HG02642 (cell line): Measurements from ENCODE around the gene RENBP.

ENCODE experiments used
- ATAC-seq: cut with Tn5 transposase; IDR thresholded peaks from one replicate; pipeline ENCODE4 v1.9.1; 2021; ENCODE audit warnings: mild to moderate bottlenecking; ENCODE audit not compliant: unreplicated experiment, poor library complexity

The RENBP gene

GRCh38 chrX:153971450-153972367, 27.3 kb upstream of the RENBP start, which contains the start of gene HCFC1:
TSS of gene HCFC1 (minus strand) at chrX:153971818. CDS start at chrX:153970840, 978 bp downstream.
- peak; percentile 49 for ATAC-seq

DNA sequence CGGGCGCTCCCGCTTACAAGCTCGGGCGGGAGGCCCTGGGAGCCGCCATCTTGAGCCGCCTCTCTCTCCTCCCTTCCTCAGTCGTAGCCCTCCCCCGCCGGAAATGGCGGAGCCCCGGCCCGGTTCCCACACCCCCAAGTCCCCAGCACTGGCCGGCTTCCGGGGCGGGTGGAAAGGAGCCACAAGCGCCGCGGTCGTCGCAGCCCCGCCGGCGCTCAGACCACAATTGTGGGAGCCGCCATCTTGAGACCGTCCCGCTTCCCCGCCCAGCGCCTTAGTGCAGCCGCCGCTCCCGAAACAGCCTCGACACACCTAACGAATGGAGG, 26.6 kb upstream of the RENBP start:
- peak; percentile 39 for ATAC-seq

GRCh38 chrX:153970357-153971123, 26.1 kb upstream of the RENBP start:
- ATAC-seq = peak; percentile 1

GRCh38 chrX:153969904-153970356, 25.5 kb upstream of the RENBP start:
- no peak for ATAC-seq

GRCh38 chrX:153969125-153969903, 24.9 kb upstream of the RENBP start:
- ATAC-seq = no peak

GRCh38 chrX:153968754-153969124, 24.3 kb upstream of the RENBP start:
- ATAC-seq = no peak

DNA sequence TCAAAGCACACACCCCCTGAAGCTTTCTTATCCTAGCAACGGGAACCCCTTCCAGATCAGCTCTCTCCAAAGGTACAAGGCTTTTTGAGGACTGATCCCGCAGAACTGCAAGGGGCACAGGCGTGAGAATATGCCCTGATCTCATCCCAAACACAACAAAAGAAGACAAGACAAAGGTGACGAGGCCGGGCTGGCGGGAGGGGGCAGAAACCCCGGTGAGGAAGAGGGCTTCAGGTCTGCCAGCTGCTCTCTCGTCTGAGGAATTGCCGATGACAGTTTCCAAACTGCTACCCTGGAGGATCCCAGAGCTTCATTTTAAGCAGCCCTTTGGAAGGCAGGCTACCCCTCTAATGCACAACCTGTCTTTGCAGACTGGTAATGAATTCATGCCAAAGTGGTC, 23.8 kb upstream of the RENBP start:
- ATAC-seq = no peak

DNA sequence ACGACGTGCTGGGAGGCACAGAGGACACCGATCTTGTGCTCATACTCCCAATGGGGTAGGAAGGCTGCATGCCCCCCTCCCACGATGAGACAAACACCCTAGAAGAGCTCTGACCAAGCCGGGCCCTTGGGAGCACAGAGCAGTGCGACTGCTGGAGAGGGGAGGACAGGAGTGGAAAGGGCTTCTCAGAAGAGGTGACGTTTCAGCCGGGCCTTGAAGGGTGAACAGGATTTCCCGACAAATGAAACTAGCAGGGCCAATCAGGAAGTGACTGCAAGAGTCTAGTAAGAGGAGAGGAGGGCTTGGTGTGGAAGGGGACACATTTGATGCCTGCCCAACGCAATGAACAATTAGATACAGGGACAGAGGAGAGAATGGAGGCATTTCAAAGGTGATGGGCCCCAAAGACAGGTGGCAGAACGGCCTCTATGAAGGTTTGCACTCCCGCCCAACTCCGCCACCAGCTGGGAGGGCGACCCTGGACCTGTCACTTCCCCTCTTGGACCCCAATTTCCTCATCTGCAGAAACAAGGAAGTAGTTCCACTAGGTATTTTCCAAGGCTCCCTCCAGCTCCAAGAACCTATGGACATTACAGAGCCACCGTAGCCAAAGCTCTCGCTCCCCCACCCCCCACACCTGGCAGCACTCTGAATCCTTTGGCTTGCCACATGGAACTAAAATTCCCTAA, 23.2 kb upstream of the RENBP start:
- no peak for ATAC-seq

GRCh38 chrX:153966841-153967535, 22.5 kb upstream of the RENBP start:
- no peak for ATAC-seq

GRCh38 chrX:153966283-153966688, 21.8 kb upstream of the RENBP start:
- ATAC-seq = no peak

DNA sequence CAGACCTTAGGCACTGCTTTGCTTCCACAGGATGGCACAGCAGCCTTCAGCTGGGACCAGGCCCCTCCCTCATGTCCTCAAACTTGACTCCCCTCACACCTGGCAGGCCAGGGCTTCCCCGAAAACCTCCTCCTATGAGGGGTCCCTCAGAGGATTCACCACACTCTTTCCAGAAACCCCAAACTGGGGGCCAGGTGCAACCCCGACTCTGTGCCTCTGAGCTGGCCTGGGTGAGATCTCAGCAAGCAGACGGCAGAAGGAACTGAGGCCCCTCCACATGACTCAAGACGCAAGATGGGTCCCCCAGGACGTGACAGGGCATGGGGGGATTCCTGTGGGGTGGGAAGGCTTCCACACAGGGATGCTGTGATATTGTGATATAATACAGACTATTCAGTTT, 21.0 kb upstream of the RENBP start:
- ATAC-seq = no peak

- no peak for ATAC-seq
Observed at GRCh38 chrX:153964105-153964504, 19.7 kb upstream of the RENBP start.

GRCh38 chrX:153963546-153963945, 19.1 kb upstream of the RENBP start:
- ATAC-seq = no peak

DNA sequence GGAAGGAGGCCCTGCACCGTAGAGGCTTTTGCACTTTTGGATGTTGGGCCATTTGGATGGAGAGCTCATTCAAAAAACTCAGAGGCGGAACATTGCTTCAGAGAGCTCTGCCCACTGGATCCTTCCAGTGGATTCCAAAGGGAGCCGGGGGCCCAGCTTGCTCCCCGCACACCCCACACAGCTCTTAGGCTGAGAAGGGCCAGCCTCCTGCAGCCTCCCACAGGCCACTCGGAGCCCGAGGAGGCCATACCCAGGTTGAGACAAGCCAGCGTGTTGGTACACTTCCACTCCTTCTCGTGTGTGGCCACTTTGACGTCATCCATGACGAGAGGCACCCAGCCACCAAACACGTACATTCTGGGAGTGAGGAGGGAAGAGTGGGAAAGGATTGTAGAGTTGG, 16.8 kb upstream of the RENBP start:
- ATAC-seq = no peak

DNA sequence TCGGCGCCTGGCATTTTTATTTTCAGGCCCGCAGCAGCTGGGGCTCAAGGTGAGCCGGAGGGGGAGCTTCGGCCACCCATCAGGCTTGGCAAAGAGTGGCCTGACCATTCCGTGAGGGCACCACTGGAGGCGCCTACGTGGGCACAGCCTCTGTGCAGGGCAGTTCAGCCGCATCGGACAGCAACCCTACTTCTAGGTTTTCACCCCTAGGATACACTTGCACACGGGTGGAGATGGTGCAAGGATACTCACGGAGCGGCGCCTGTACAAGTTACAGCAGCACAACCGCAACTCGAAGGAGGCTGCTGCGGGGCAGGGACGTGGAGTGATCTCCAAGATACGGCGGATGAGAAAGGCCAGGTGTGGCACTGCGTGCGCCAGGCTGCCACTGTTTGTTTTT, 16.3 kb upstream of the RENBP start:
- ATAC-seq = no peak

GRCh38 chrX:153960077-153960476, 15.6 kb upstream of the RENBP start:
- no peak for ATAC-seq

- no peak for ATAC-seq
Observed at GRCh38 chrX:153959649-153960048, 15.2 kb upstream of the RENBP start.

GRCh38 chrX:153958605-153959004, 14.2 kb upstream of the RENBP start:
- ATAC-seq = no peak

DNA sequence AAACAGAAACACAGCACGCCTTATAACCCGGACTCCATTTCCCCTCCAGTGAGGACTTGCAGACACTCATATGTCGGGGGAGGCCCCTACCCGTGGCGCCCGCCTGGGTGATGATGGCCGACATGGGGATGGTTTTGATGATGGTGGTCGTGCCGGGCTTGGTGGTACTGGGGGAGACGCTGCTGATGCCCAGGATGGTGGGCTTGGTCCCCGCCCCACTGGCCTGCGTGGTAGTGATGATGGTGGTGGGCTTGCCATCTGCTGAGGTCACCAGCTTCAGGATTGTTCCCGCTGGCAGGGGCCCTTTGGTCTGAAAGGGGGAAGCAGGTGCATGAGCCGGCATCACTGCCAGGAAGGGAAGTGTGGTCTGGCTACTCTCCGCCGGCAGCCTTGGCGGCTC, 12.8 kb upstream of the RENBP start:
- ATAC-seq = no peak
